HL-60 (cell line): Measurements from ENCODE around the gene TGIF2.
A peak's percentile ranks its signal among the peaks of the same experiment; 100 is the strongest.

ENCODE experiments used
- DNase-seq, 2 experiments: peaks; one replicate each; pipeline ENCODE4 v3.0.0-alpha.2; 2010 to 2020; ENCODE audit warnings: low read depth in 1 of 2, low spot score in 1 of 2
- H3K27ac ChIP-seq: fragments of 250-450 bp; sonication (Bioruptor Pico); replicated peaks from 2 replicates; pipeline ENCODE4 v1.5.1; 2020; ENCODE audit warnings: mild to moderate bottlenecking, moderate library complexity
- H3K27me3 ChIP-seq: fragments of 250-450 bp; sonication (Bioruptor Pico); 2 replicates; pipeline ENCODE4 v1.5.1; 2021; ENCODE audit warnings: mild to moderate bottlenecking, moderate library complexity; ENCODE audit not compliant: insufficient read depth, poor library complexity, severe bottlenecking
- H3K4me3 ChIP-seq: replicated peaks from 2 replicates; pipeline ENCODE4 v1.5.1; 2011; ENCODE audit warnings: mild to moderate bottlenecking, control low read depth, low read length; ENCODE audit not compliant: insufficient read depth
- GABPA ChIP-seq: IDR thresholded peaks from 2 replicates; pipeline ENCODE4 v1.6.1; 2012; ENCODE audit warnings: low read depth
- POLR2AphosphoS5 ChIP-seq: IDR thresholded peaks from 2 replicates; pipeline ENCODE4 v1.6.1; 2012; ENCODE audit warnings: low read depth
- SPI1 ChIP-seq: IDR thresholded peaks from 2 replicates; pipeline ENCODE4 v1.6.1; 2012; ENCODE audit warnings: low read depth, mild to moderate bottlenecking, borderline replicate concordance
- TF ChIP-seq, protein P1 (sequence below): IDR thresholded peaks from 2 replicates; pipeline ENCODE4 v1.6.1; 2012; ENCODE audit warnings: low read depth; ENCODE audit not compliant: insufficient replicate concordance
- TF ChIP-seq, protein P2 (sequence below): IDR thresholded peaks from one replicate; pipeline ENCODE4 v1.5.1; 2011; ENCODE audit warnings: low read length, control low read depth, inconsistent platforms; ENCODE audit not compliant: insufficient read depth

TGIF2 gene

DNA sequence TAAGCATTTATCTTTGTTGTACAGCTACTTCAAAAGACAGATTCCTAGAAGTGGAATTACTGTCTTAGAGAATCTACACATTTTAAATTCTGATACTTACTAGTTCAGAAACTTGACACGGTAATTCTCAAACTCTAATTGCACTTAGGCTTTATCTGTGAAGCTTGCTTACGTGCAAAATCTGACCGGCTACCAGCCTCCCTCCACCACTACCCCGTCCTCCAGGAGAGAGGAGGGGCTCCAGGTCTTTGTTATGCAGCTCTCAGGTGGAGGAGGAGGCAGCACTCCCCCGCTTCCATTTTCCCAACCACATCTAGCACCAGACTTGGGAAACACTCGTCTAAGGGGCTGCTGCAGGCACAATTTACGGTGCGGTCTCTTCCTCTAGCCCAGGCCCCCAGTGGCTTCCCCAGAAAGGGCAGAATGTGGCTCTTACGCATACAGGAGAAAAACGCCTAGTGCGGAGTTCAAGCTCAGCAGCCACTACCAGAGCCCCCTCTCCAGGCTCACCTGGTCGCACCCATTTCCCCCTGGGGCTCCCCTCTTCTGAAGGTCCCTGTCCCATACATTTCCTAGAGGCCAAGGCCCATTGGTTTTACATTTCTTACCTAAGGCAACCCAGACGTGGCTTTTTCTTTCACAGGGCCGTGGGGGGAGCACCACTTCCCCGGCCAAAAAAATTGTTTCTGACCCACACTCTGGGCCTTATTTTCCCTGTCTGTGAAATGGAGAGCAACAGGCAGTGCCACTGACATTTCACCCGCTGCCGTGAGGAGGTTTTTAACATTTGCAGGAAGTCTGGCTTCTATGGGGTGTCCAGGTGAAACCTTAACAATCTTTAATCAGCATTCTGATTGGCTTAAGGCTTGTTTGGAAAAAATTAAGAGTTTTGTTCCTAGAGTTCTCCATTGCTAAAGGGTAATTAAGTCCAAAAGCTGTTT is 1.6 kb upstream of the TGIF2 start:
- Histone ChIP-seq H3K27me3 (no peaks in the 10 kb centered on the region), H3K4me3 (no peak overlapping the region), H3K27ac (no peak overlapping the region)
- DNase-seq: no peak
- no peak for TF ChIP-seq POLR2AphosphoS5
- no peak for TF ChIP-seq GABPA

DNA sequence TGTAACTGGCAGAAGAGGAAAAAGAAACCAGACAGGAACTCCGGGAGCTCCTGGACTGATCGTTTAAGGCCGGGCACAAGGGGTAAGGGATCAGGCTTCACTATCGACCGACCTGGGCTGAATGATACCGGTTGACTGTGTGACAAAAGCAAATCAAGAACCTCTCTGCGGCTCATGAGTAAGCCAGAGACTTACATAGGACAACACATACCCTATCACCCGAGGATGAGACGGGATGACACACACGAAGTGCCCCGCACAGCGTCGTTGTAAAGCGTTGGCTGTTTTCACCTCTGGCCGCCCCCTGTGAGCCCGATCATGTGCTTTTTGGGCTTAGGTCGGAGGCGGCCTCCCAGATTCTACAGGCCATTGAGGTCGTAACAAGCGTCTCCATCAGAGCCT is 695 bp upstream of the TGIF2 start:
- no peak for DNase-seq
- Histone ChIP-seq H3K27me3 (no peaks in the 10 kb centered on the region), H3K27ac (no peak overlapping the region; the same call in 1 of the 2 replicates), H3K4me3 (no peak overlapping the region)
- TF ChIP-seq, protein P1, sequence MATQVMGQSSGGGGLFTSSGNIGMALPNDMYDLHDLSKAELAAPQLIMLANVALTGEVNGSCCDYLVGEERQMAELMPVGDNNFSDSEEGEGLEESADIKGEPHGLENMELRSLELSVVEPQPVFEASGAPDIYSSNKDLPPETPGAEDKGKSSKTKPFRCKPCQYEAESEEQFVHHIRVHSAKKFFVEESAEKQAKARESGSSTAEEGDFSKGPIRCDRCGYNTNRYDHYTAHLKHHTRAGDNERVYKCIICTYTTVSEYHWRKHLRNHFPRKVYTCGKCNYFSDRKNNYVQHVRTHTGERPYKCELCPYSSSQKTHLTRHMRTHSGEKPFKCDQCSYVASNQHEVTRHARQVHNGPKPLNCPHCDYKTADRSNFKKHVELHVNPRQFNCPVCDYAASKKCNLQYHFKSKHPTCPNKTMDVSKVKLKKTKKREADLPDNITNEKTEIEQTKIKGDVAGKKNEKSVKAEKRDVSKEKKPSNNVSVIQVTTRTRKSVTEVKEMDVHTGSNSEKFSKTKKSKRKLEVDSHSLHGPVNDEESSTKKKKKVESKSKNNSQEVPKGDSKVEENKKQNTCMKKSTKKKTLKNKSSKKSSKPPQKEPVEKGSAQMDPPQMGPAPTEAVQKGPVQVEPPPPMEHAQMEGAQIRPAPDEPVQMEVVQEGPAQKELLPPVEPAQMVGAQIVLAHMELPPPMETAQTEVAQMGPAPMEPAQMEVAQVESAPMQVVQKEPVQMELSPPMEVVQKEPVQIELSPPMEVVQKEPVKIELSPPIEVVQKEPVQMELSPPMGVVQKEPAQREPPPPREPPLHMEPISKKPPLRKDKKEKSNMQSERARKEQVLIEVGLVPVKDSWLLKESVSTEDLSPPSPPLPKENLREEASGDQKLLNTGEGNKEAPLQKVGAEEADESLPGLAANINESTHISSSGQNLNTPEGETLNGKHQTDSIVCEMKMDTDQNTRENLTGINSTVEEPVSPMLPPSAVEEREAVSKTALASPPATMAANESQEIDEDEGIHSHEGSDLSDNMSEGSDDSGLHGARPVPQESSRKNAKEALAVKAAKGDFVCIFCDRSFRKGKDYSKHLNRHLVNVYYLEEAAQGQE: no peak
- no peak for TF ChIP-seq POLR2AphosphoS5
- TF ChIP-seq, protein P2, sequence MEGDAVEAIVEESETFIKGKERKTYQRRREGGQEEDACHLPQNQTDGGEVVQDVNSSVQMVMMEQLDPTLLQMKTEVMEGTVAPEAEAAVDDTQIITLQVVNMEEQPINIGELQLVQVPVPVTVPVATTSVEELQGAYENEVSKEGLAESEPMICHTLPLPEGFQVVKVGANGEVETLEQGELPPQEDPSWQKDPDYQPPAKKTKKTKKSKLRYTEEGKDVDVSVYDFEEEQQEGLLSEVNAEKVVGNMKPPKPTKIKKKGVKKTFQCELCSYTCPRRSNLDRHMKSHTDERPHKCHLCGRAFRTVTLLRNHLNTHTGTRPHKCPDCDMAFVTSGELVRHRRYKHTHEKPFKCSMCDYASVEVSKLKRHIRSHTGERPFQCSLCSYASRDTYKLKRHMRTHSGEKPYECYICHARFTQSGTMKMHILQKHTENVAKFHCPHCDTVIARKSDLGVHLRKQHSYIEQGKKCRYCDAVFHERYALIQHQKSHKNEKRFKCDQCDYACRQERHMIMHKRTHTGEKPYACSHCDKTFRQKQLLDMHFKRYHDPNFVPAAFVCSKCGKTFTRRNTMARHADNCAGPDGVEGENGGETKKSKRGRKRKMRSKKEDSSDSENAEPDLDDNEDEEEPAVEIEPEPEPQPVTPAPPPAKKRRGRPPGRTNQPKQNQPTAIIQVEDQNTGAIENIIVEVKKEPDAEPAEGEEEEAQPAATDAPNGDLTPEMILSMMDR: no peak
- TF ChIP-seq GABPA: no peak
- no peak for TF ChIP-seq SPI1

DNA sequence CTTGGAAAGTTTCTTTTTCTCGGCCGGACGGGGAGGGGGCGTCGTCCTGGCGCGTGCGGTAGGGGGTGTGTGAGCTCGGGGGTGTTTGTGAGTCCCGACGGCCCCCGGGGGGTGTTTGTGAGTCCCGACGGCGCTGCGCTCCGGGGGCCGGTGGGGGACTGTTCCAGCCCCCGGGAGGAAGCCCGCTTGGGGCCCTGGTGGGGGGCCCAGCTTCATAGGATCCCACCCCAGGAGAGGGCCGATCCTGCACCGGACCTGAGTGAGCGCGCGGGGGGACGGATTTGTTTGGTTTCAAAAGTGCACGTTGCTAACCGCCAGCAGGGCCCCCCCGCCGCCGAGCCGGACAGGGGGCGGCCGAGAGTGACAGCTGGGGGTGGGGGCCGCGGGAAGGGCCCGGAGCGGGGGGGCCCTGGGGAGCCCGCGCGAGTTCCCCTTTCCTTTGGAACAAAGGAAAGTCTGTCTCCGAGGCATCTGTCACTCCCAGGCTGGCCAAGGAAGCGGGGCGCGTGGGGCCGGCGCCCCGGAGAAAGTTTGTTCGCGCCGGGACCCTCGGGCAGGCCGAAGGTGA is 485 bp downstream of the TGIF2 start:
- peak; percentile 53 to 63 for DNase-seq
- Histone ChIP-seq H3K4me3 (peak overlapping the region; percentile 62), H3K27ac (peak overlapping the region; percentile 78), H3K27me3 (no peaks in the 10 kb centered on the region)
- peak; percentile 69 for TF ChIP-seq SPI1
- no peak for TF ChIP-seq POLR2AphosphoS5

DNA sequence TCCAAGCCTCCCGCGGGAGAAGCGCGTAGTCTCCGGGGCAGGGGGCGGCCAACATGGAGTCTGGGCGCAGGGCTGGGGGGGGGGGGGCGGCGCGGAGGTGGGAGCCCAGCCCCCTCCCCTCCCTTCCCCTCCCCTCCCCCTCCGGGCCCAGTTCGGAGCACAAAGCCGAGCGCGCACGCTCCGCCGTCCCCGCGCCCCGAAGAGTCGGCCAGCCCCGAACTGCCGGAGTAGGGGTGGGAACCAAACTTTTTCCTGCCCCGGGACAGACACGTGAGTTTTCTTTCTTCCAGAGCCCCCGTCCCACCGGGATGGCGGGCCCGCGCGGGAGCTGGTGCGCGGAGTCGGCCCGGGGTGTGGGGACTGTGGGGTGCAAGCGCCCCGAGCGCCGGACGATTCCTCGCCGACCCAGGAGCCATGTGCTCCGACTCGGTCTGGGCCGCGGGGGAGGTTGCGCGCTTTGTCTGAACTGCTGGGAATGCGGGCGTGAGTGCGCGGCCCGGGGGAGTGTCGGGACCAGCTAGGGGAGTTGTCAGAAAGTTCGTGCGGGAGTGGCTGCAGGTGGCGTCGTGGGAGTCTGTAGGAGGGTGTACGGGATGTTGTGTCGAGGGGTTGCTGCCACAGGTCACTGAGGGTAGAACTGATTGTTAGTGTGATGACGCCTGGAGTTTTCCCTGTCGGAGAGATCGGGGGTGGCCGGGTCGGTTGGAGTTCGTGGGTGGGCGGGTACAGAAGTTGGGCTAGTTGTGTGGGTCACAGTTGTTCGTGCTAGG is 1.2 kb downstream of the TGIF2 start:
- TF ChIP-seq, protein P2: no peak
- TF ChIP-seq, protein P1: no peak
- TF ChIP-seq POLR2AphosphoS5: peak; percentile 66; the same call in 1 of the 2 replicates

More for the DNA sequence above, 1.2 kb downstream of the TGIF2 start:
- Histone ChIP-seq H3K27me3 (no peaks in the 10 kb centered on the region), H3K27ac (peak overlapping the region; percentile 78), H3K4me3 (peak overlapping the region; percentile 62)
- peak; percentile 48 to 56 for DNase-seq
